ENCODE results near the gene UBE2L6.
A peak's percentile ranks its signal among the peaks of the same experiment; 100 is the strongest.

Gene UBE2L6

DNA sequence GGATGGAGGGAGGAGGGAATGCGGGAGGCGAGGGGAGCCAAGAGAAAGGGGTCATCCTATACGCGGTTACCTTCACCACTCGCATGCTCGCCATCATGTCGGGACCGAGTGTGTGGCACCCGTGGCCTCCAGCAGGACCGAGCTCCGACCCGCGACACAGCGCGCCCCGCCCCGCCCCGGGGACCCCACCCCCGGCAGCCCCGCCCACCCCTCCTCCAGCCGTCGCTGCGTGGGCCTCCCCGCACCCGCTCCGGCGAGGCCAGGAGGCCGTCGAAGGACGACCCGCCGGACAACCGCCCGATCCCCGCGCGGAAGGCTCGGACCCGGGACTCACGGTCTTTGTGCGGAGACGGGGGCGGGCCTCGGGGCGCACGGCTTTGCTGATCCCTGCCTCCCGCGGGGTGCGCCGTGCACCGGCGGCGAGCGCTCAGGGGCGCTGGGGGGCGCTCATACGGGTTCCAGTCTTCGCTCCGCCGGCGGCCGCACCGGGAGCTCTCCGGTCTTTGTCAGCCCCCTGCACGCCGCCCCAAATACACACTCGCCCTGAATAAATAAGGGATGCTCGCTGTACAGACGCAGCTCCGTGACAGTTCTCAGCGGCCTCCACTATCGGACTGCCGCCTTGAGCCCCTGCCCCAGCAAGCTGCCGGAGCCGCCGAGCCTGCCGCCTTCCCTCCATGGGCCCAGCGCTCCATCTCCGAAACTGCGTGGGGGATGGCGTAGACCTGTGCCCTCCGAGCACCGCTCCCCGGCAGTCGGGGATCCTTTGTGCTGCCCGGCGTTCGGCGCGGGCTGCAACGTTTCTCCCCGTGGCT lies at the start of gene UBE2L6:
Gene UBE2L6 (minus strand): TSS at position 158 of the 815 bp plus-strand sequence. CDS start 61 bp downstream, at position 97.
- DNase-seq (ENCODE audit: low spot score): peak; percentile 29

DNA sequence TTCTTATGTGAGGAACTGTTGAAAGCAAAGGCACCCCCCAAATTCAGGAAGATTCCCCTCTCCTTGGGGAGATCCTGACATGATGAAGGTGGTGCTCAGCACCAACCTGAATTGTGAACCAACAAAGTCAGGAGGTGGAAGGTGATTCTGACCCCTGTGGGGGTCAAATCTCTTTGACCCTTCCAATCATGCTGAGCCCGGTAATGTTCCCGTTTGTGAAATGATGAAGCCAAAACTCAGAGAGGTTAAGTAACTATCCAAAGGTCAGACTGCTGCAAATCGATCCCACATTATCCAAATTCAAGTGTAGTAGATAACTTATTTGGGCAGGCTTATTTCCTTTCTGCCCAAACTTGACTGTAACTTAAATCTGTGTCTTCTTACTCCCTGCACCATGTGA lies 49.1 kb upstream of the UBE2L6 start:
- DNase-seq (ENCODE audit: low spot score): no peak

DNA sequence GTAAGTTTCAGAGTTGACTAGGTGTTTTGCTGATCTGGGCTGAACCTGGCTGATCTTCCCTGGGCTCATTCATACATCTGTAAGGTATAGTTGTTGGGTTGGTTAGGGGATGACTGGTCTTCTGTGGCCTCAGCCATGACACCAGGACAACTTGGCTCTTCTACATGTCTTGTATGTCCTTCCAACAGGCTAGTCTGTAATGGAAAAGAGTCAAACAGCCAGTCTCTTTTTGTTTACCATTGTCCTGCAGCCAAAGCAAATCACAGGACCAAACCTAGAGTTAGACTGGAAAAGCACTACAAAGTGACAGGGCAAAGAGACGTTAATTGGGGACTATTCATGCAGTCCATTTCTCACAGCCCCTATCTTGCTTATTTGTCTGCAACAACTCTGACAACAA lies 47.8 kb upstream of the UBE2L6 start:
- no peak for DNase-seq (ENCODE audit: low spot score)

DNA sequence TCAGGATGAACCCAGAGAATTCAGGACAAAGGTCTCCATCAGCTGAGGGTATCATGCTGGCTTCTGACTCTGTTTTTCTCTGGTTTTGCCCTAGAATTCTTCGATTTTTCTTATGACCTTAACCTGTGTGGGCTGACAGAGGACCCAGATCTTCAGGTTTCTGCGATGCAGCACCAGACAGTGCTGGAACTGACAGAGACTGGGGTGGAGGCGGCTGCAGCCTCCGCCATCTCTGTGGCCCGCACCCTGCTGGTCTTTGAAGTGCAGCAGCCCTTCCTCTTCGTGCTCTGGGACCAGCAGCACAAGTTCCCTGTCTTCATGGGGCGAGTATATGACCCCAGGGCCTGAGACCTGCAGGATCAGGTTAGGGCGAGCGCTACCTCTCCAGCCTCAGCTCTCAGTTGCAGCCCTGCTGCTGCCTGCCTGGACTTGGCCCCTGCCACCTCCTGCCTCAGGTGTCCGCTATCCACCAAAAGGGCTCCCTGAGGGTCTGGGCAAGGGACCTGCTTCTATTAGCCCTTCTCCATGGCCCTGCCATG lies 46.8 kb upstream of the UBE2L6 start:
- no peak for DNase-seq (ENCODE audit: low spot score)

DNA sequence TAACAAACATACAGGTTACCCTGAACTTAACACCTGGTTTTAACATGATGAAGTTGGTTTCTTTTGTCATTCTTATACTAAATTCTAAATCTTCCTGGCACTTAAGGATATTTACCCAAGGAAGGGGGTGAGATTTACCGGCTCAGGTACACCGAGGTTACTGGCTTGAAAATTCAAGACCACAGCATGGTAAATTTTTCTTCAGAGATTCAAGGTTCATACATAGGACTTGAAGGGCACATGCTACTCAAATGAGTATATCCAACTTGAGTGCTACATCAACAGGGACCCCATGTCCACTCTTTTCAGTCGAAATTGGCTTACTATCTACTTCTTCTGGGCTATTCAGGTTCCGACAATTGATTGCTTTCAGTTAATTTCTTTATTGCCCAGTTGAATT lies 42.7 kb upstream of the UBE2L6 start:
- no peak for DNase-seq (ENCODE audit: low spot score)

DNA sequence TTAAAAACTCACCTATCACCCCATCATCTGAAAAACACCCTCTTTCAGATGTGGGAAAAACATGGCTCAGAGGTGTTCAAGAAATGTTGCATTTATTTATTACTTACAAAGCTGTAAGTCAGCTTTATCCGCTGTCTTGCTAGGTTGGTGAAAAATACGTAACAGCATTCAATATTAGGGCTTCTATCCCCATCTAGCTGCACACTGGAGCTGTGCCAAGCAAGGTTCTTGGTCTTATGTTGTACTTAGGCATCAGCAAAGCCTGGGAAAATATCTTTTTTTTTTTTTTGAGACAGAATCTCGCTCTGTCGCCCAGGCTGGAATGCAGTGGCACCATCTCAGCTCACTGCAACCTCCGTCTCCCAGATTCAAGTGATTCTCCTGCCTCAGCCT lies 37.6 kb upstream of the UBE2L6 start:
- DNase-seq (ENCODE audit: low spot score): no peak

DNA sequence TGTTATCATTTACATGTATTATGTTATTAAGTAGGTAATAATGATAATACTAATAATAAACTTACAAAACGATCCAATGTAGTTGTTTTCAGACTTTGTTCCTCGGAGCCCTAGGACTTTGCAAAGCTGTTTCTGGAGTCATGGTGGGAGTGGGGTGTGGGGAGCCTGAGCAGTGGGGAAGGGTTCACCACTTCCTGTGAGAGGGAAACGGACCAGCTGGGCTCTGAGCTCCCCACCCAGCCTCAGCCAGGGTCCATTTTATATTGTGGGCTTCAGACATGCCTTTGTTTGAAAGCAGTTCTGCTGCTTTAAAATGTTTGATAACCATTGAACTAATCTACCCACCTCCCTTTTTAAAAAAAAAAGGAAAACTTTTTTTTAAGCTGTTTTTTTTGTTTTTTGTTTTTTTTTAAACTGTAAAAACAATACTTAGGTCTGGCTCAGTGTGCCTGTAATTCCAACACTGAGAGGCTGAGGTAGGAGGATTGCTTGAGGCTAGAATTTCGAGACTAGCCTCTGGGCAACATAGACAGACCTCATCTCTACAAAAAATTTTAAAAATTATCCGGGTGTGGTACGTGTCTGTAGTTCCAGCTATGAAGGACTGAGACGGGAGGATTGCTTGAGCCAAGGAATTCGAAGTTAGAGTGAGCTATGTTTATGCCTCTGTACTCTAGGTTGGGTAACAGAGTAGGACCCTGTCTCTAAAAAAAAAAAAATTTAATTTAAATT lies 37.0 kb upstream of the UBE2L6 start:
- no peak for DNase-seq (ENCODE audit: low spot score)

DNA sequence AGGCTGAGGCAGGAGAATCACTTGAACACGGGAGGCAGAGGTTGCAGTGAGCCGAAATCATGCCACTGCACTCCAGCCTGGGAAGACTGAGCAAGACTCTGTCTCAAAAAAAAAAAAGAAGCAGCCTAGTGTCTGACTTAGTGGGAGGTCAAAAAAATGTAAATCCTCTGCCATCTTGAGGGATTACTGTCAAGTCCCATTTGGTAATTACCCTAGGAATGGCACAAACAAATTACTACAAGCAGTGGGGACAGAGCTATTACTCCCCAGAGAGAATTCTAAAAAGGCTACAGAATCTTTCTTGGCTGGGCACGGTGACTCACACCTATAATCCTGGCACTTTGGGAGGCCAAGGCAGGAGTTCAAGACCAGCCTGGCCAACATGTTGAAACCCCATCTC lies 33.8 kb upstream of the UBE2L6 start:
- no peak for DNase-seq (ENCODE audit: low spot score)

DNA sequence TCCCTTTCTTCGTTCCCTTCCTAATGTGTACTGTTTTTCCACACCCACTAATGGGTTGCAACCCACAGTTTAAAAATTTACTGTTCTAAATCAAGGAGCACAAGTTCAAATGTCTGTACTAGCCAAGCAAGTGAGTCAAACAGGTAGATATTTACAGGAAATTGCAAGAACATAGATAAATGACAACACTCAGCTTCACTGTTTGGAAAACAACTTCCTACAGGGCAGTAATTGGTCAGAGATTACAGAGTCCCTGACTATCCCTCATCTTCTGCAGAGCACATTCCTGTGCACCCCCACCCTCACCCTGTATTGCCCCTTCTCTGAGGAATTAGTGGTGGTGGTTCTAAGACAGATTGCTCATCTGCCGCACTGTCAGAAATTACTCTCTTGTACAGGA lies 31.9 kb upstream of the UBE2L6 start:
- DNase-seq (ENCODE audit: low spot score): peak; percentile 47

DNA sequence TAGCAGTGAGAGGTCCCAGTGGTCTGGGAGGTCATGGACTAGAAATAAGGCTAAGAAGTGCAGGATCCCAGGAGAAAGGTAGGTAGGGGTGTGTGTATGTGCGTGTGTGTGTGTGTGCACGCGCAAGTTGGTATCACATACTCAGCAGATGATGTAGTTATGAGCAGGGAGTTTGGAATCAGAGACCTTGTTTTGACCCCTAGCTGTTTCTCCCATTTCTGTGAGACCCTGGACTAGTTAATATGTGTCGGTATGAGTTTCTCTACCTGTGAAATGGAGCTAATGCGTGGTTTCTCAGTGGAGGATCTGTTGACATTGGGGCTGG lies 31.3 kb upstream of the UBE2L6 start:
- DNase-seq (ENCODE audit: low spot score): peak; percentile 72

DNA sequence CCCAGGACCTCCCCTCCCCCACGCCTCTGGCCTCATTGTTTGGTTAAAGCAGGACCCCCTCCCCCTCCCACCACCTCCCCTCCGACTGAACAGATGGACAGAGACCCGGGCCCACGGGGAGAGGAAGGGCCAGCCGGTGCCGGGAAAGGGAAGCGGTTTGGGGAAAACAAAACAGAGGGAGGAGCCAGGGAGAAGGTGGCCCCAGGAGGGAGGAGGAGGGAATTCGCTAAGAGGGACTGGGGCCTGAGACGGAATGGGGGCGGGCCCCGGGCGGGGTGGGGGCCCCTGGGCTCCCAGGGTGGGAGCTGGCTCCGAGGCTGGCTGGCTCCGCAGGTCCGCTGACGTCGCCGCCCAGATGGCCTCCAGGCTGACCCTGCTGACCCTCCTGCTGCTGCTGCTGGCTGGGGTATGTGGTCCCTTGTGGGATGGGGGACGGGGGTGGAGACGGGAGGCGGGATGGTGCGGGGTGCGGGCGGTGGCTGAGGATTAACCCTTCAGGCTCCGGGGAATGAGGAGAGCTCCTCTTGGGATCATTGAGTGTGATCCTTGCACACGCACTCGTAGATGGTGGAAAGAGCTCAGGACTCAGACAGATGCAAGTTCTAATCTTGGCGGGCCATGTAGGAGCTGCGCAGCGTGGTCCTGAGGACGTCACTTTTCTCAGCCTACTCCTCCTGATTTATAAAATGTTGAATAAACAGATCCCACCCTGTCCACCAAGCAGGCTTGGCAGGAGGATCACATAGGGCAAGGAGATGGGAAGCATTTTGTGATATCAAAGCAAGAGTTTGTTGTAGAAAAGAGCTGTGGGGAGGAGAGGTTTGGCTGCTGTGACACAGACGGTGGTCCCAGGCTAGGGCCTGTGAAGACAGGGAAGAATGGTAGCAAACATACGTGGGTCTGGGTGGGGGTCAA lies 30.7 kb upstream of the UBE2L6 start:
- DNase-seq (ENCODE audit: low spot score): peak; percentile 50

DNA sequence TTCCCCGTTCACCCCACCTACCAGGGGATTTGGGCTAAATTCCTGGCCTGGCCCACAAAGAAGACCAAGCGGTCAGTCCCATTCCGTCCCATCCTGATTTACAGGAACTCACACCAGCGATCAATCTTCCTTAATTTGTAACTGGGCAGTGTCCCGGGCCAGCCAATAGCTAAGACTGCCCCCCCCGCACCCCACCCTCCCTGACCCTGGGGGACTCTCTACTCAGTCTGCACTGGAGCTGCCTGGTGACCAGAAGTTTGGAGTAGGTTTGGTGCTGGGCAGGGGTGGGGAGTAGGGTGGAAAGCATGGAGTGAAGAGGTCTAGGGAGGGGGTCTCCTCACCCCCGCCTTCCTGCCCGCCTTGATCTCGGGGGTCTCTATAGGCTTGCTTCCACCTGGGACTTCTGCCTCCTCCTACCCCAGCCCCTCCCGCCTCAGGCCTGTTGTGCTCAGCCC lies 30.0 kb upstream of the UBE2L6 start, which contains the start of gene SERPING1:
Gene SERPING1 (plus strand): TSS at position 225 of the 455 bp plus-strand sequence. CDS start 586 bp downstream, outside the sequence.
- DNase-seq (ENCODE audit: low spot score): no peak

DNA sequence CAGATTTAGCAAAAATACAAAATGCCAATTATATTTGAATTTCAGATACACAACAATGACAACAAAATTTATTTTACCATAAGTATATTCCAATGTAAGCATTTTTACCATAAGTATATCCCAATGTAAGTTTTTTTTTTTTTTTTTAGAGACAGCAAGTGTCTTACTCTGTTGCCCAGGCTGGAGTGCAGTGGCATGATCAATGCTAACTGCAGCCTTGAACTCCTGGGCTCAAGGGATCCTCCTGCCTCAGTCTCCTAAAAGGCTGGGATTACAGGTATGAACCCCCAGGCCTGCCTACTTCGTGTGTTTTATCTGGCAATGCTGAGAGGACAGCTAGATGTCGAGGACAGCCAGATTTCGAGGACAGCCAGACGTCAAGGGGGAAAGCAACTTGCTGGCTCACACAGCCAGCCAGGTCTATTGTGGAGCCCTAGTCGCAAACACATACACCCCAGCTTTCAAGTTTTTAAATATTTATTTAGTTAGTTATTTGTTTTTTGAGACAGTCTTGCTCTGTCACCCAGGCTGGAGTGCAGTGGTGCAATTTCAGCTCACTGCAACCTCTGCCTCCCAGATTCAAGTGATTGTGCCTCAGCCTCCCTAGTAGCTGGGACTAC lies 28.9 kb upstream of the UBE2L6 start:
- no peak for DNase-seq (ENCODE audit: low spot score)

DNA sequence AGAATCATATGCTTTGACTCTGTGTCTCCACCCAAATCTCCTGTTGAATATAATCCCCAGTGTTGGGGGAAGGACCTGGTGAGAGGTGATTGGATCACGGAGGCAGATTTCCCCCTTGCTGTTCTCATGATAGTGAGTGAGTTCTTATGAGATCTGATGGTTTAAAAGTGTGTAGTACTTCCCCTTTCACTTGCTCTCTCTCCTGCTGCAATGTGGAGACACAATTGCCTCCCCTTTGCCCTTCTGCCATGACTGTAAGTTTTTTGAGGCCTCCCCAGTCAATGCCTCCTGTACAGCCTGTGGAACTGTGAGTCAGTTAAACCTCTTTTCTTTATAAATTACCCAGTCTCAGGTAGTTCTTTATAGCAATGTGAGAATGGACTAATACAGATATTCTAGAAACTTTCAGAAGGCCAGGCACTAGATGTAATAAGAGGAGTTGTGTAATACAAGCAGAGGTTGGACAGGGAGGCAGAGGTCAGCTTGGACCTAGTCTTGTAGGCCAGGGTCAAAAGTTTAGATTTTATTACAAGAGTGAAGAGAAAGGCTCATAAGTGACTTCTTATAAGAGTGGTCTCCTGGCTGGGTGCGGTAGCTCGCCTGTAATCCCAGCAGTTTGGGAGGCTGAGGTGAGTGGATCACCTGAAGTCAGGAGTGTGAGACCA lies 20.7 kb upstream of the UBE2L6 start:
- DNase-seq (ENCODE audit: low spot score): no peak

DNA sequence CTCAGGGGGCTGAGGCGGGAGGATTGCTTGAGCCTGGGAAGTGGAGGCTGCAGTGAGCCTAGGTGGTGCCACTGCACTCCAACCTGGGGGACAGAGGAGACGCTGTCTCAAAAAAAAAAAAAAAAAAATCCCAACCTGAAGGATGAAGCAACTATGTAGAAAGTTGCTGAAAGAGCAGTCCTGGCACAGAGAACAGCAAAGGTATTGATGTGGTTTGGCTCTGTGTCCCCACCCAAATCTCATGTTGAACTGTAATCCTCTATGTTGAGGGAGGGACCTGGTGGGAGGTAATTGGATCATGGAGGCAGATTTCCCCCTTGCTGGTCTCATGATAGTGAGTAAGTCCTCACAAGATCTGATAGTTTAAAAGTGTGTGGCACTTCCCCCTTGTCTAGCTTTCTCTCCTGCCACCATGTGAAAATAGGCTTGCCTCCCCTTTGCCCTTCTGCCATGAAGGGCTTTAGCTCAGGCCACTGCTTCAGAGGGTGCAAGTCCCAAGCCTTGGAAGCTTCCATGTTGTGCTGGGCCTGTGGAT lies 19.3 kb upstream of the UBE2L6 start:
- DNase-seq (ENCODE audit: low spot score): no peak

DNA sequence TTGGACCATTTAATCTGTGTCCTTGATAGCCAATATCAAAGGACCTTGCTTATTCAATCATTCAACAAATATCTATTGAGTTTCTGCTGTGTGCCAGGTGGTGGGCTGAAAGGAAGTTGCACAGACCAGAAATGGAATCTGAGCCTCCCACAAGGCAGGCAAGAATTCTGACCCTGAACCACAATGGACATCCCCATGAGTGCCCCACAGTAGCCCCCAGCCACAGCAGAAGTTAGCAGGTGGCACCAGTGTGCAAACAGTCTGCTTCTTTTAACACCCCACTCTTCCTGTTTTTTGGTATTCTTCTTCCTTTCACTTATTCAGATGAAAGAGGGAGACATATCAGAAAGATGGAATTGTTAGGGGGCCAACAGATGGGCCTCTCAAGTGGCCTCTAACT lies 17.8 kb upstream of the UBE2L6 start:
- no peak for DNase-seq (ENCODE audit: low spot score)

DNA sequence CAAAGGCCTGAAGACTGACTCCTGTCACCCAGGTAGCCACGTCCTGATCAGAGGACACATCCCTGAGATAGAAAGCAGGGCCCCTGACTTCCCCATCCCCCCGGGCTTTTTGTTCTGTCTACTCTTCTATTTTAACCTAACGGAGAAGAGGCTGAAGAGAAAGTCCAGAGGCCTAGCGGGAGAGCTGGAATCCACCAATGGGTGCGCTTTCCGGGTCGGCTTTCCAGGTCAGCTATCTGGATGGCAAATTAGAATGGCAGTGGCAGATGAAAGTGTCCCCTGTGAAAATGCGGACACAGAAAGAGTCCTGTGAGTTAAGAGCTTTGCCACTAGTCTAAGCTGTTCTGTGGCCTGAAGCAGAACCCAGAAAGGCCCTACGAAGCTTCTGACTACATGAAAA lies 16.9 kb upstream of the UBE2L6 start:
- DNase-seq (ENCODE audit: low spot score): no peak

DNA sequence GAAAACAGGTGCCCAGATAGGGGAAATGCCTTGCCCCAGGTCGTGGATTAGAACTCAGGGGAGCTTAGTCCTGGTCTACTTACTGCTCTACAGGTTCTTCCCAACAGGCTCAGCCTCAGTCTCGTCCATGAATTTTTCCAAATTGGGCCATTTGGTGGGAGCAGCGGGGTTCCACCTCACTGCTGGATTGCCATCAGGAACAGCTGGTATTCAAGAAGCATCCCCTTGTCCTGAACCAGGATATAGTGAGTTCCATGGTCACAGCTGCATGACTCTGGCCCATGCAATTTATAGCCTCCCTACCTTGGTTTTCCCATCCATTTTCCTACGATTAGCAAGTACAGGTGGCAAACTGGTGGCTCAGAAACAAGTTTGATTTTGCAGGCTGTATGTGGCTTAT lies 6.6 kb upstream of the UBE2L6 start:
- DNase-seq (ENCODE audit: low spot score): no peak

DNA sequence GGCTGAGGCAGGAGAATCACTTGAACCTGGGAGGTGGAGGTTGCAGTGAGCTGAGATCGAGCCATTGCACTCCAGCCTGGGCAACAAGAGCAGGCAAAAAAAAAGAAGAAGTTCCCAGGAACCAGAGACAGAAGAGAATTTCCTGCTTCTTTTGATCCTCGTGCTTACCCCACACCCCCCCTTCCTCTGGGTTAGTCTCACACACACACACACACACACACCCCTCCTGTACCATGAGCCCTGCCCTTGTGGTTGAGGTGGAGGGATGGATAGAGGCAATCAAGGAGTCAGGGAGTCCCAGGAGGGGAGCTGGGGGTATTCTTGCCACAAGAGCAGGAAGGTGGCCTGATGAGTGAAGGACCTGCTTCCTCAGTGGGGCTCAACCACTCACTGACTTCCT lies 4.1 kb upstream of the UBE2L6 start:
- no peak for DNase-seq (ENCODE audit: low spot score)

DNA sequence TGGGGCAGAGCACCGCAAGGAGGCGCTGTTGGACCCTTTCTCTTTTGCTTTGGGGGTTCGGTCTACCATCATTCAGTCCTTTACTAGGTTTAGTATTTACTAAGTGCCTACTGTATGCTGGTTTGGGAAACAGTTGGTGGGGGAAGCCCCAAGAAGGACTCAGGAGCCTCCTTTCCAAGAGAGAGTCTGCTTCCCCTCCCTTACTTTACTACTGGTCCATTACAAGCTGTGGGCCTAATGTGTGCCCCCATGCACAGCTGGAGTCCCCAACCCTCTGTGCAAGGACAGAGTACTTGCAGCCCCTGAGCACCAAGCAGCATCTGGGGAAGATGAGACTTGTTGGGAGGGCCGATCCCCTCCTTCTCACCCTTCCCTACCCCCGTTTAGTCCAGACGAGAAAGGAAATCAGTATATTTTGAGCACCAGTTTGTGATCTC lies 876 bp upstream of the UBE2L6 start:
- peak; percentile 76 for DNase-seq (ENCODE audit: low spot score)

All from kidney tubule cell (primary cell).